Loucy (cell line): ENCODE results near the gene ZNG1C.
"Not testable (repeated sequence)": the region's sequence is repeated elsewhere in the genome, so short reads cannot be mapped to it uniquely, and the experiment has no call there.

Experiments
- CTCF ChIP-seq: fragments of 200-600 bp; sonication (generic); conservative IDR thresholded peaks from 2 replicates; pipeline ENCODE4 v1.5.1; 2014; ENCODE audit warnings: mild to moderate bottlenecking, antibody characterized with exemption, low read length
- EZH2phosphoT487 ChIP-seq: fragments of 200-600 bp; IDR thresholded peaks from 2 replicates; pipeline ENCODE4 v1.6.1; 2018; ENCODE audit warnings: antibody characterized with exemption, mild to moderate bottlenecking, moderate library complexity, borderline replicate concordance

DNA sequence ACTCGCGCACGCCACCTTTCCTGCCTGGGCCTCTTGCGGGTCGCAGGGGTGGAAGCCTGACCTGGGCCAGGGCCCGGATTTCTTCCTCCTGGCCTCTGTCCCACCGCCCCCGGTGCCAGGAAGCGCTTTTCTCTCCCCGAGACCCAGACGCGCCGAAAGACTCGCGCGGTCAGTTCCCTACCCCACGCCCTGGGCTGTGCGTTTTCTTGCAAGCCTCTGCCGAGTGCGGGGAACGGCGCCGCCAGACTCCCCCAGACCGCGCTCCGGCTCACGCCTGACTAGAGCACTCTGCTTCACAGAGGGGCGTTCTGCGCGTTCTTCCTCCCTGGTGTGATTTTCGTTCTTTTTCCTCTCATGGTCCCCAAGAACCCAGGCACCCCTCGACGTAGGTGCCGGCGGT is 65.3 kb downstream of the ZNG1C start:
- not testable (repeated sequence) for TF ChIP-seq CTCF, EZH2phosphoT487
